ENCODE data around the gene PROS1.

DNA sequence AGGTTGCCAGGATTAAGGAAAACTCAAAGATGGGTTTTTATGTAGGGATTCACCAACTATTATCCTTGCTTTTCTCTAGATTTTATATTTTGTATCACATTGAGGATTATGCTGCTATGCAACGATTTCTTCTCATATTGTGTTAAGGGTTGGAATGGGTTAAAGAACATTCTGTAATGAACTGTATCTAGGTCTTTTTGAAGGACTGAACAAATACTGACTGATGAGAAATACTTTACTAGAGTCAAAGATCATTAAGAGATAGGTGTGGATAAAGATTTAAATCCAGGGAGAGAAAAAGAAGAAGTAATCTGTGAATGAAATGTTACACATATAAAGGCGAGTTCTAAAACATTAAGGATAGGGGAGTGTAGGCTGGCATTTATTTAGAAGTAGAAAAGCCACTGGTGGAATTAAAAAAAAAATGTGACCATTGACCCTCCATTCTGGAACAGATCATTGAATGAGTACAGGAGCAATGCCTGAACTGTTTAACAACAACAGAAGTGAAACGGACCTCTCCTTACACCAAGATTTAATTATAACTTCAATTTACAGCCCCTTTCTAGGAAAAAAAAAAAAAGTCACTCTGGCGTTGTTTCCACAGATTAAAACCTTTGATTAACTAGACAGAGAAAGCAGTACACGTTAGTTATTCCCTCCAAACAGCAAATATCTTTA is 39.2 kb downstream of the PROS1 start:
- TF ChIP-seq GATA2 (IDR thresholded peaks at IDR 0.05; ENCODE audit: low read depth, low read length) (no peak), GATA3 (IDR thresholded peaks at IDR 0.05; ENCODE audit: low read depth, low read length) (no peak)
